Measurements from ENCODE around the gene TMEM140. TPM values are rescaled to one million over a fixed set of nuclear protein-coding genes. Genes with fewer than 3 reads are reported as not detected.
A peak's percentile ranks its signal among the peaks of the same experiment; 100 is the strongest.

TMEM140 gene
- total RNA-seq, 1 donor from 2014 or later, result 0.27 TPM

DNA sequence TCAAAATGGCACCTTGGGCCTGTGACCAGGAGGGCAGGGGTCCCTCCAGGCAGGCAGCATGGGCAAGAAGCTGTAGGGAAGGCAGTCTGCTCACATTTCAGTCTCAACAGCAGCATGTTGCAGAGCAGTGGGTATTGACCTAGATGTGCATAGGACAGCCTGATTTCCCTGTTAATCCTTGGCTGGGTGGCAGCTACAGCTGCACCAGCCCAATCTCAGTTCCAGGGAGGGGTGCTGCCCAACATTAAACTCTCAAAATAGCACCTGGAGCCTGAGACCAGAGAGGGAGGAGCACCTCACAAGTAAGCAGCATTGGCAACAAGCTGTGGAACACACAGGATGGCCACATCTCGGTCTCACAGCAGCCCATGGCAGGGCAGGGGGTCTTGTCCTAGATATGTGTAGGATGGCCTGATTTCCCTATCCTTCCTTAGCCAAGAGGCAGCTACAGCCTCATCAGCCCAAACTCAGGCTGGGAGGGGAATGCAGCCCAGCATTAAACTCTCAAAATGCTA lies 10.3 kb downstream of the TMEM140 start:
- Histone ChIP-seq H3K9me3 (ENCODE audit: insufficient read depth, low read depth, low read length) (no peaks in the 10 kb centered on the region), H3K4me3 (ENCODE audit: insufficient read depth, low read depth, low read length) (no peak overlapping the region), H3K79me2 (ENCODE audit: insufficient read depth, low read length) (no peaks in the 10 kb centered on the region), H3K4me2 (ENCODE audit: low read length) (no peak overlapping the region), H3K9ac (ENCODE audit: low read length) (no peak overlapping the region), H3K36me3 (ENCODE audit: insufficient read depth, low read length) (no peaks in the 10 kb centered on the region), H3K27me3 (ENCODE audit: insufficient read depth, low read length) (no peaks in the 10 kb centered on the region), H4K20me1 (ENCODE audit: insufficient read depth, low read length) (no peaks in the 10 kb centered on the region), H3K4me1 (ENCODE audit: insufficient read depth, low read length) (peaks cover 6% of the 10 kb centered on the region), H2AFZ (ENCODE audit: low read depth, low read length) (no peak overlapping the region), H3K27ac (ENCODE audit: low read depth, low read length) (no peak overlapping the region)
- no peak for TF ChIP-seq EZH2 (IDR thresholded peaks at IDR 0.05; ENCODE audit: insufficient read depth, low read length)
- TF ChIP-seq, protein P1, sequence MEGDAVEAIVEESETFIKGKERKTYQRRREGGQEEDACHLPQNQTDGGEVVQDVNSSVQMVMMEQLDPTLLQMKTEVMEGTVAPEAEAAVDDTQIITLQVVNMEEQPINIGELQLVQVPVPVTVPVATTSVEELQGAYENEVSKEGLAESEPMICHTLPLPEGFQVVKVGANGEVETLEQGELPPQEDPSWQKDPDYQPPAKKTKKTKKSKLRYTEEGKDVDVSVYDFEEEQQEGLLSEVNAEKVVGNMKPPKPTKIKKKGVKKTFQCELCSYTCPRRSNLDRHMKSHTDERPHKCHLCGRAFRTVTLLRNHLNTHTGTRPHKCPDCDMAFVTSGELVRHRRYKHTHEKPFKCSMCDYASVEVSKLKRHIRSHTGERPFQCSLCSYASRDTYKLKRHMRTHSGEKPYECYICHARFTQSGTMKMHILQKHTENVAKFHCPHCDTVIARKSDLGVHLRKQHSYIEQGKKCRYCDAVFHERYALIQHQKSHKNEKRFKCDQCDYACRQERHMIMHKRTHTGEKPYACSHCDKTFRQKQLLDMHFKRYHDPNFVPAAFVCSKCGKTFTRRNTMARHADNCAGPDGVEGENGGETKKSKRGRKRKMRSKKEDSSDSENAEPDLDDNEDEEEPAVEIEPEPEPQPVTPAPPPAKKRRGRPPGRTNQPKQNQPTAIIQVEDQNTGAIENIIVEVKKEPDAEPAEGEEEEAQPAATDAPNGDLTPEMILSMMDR (IDR thresholded peaks at IDR 0.05; ENCODE audit: insufficient read depth, low read depth, low read length), result no peak
- Mint-ChIP-seq H3K27ac (ENCODE audit: unreplicated experiment) (no peak overlapping the region), H3K36me3 (ENCODE audit: low read depth, unreplicated experiment) (peaks cover 20% of the 10 kb centered on the region), H3K27me3 (ENCODE audit: low read depth, unreplicated experiment) (no peaks in the 10 kb centered on the region), H3K4me3 (ENCODE audit: unreplicated experiment) (no peak overlapping the region), H3K9me3 (ENCODE audit: unreplicated experiment) (peaks cover 20% of the 10 kb centered on the region), H3K4me1 (ENCODE audit: low read depth, unreplicated experiment) (peaks cover 21% of the 10 kb centered on the region)
- no peak for FAIRE-seq
- no peak for DNase-seq (ENCODE audit: low read depth)

DNA sequence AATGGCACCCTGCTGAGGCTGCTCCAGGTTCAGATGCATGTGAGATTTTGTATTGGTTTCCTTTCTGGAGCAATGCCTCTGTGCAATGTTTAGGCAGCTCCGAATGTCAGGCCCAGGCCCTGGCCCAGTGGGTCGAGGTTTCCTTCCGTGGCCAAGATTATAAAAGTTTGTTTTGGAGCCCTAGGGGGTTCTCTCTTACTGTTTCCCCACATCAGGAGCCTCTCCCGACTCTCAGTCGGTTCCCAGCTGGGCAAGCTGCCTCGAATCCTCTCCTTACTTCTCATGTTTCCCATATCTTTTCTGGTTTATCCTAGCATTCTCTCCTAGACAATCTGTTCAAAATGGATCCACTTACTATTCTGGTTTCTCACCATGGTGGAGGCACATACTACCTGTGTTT lies 11.0 kb downstream of the TMEM140 start:
- Mint-ChIP-seq H3K36me3 (ENCODE audit: low read depth, unreplicated experiment) (peaks cover 22% of the 10 kb centered on the region), H3K27ac (ENCODE audit: unreplicated experiment) (peak overlapping the region; percentile 20), H3K4me3 (ENCODE audit: unreplicated experiment) (no peak overlapping the region), H3K4me1 (ENCODE audit: low read depth, unreplicated experiment) (peaks cover 21% of the 10 kb centered on the region), H3K27me3 (ENCODE audit: low read depth, unreplicated experiment) (no peaks in the 10 kb centered on the region), H3K9me3 (ENCODE audit: unreplicated experiment) (peaks cover 17% of the 10 kb centered on the region)
- H3K27ac ChIP-seq (ENCODE audit: low read depth, low read length), result no peak overlapping the region
- H2AFZ ChIP-seq (ENCODE audit: low read depth, low read length), result no peak overlapping the region
- no peak overlapping the region for H3K4me2 ChIP-seq (ENCODE audit: low read length)
- no peak for TF ChIP-seq EZH2 (IDR thresholded peaks at IDR 0.05; ENCODE audit: insufficient read depth, low read length)
- TF ChIP-seq, protein P1 (IDR thresholded peaks at IDR 0.05; ENCODE audit: insufficient read depth, low read depth, low read length), result no peak
- no peaks in the 10 kb centered on the region for H4K20me1 ChIP-seq (ENCODE audit: insufficient read depth, low read length)
- DNase-seq (ENCODE audit: low read depth) (no peak), FAIRE-seq (no peak)
- H3K4me1 ChIP-seq (ENCODE audit: insufficient read depth, low read length), result peaks cover 6% of the 10 kb centered on the region
- H3K9me3 ChIP-seq (ENCODE audit: insufficient read depth, low read depth, low read length), result no peaks in the 10 kb centered on the region
- H3K9ac ChIP-seq (ENCODE audit: low read length), result no peak overlapping the region
- H3K27me3 ChIP-seq (ENCODE audit: insufficient read depth, low read length), result no peaks in the 10 kb centered on the region
- peaks cover 2% of the 10 kb centered on the region for H3K36me3 ChIP-seq (ENCODE audit: insufficient read depth, low read length)
- H3K79me2 ChIP-seq (ENCODE audit: insufficient read depth, low read length), result no peaks in the 10 kb centered on the region
- no peak overlapping the region for H3K4me3 ChIP-seq (ENCODE audit: insufficient read depth, low read depth, low read length)

DNA sequence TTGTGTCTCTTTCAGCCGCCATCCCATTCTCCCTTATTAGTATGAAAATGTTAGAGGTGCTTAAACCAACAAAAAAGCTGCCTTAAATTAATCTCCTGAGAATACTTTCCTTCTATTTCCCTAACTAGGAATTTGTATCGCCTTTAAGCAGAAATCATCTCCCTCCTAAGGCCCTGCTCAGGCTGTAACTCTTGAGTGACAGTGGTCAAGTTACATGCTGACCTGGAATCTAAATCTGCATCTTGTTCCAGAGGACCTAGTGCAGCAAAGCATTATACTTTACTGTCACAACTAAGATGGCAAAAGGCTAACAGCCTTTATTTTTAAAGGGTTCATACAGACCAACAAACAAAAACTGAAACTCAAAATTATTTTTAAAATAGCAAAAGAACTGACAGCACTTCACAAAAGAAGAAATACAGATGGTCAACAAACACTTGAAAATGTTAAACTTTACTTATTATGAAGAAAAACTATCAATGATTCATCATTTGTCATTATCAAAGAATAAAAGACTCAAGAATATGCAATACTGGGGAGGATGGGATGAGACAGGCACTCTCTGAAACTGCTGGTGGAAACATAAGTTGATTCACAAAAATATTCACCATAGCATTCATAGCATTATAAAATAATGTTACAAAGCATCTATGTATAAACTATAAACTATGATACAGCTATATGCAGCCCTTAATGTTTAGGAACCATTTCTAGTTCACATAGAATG lies 11.7 kb downstream of the TMEM140 start:
- no peaks in the 10 kb centered on the region for H3K27me3 ChIP-seq (ENCODE audit: insufficient read depth, low read length)
- H2AFZ ChIP-seq (ENCODE audit: low read depth, low read length), result no peak overlapping the region
- DNase-seq (ENCODE audit: low read depth) (no peak), FAIRE-seq (no peak)
- Mint-ChIP-seq H3K36me3 (ENCODE audit: low read depth, unreplicated experiment) (peaks cover 26% of the 10 kb centered on the region), H3K27ac (ENCODE audit: unreplicated experiment) (peak overlapping the region; percentile 43), H3K9me3 (ENCODE audit: unreplicated experiment) (peaks cover 17% of the 10 kb centered on the region), H3K27me3 (ENCODE audit: low read depth, unreplicated experiment) (no peaks in the 10 kb centered on the region), H3K4me3 (ENCODE audit: unreplicated experiment) (no peak overlapping the region), H3K4me1 (ENCODE audit: low read depth, unreplicated experiment) (peaks cover 21% of the 10 kb centered on the region)
- TF ChIP-seq, protein P1 (IDR thresholded peaks at IDR 0.05; ENCODE audit: insufficient read depth, low read depth, low read length), result no peak
- TF ChIP-seq EZH2 (IDR thresholded peaks at IDR 0.05; ENCODE audit: insufficient read depth, low read length), result no peak
- H3K79me2 ChIP-seq (ENCODE audit: insufficient read depth, low read length), result no peaks in the 10 kb centered on the region
- H3K4me1 ChIP-seq (ENCODE audit: insufficient read depth, low read length), result peaks cover 6% of the 10 kb centered on the region
- no peak overlapping the region for H3K9ac ChIP-seq (ENCODE audit: low read length)
- no peaks in the 10 kb centered on the region for H3K9me3 ChIP-seq (ENCODE audit: insufficient read depth, low read depth, low read length)
- H3K27ac ChIP-seq (ENCODE audit: low read depth, low read length), result no peak overlapping the region
- peaks cover 2% of the 10 kb centered on the region for H3K36me3 ChIP-seq (ENCODE audit: insufficient read depth, low read length)
- no peaks in the 10 kb centered on the region for H4K20me1 ChIP-seq (ENCODE audit: insufficient read depth, low read length)
- peak overlapping the region; percentile 35 for H3K4me2 ChIP-seq (ENCODE audit: low read length)
- H3K4me3 ChIP-seq (ENCODE audit: insufficient read depth, low read depth, low read length), result no peak overlapping the region

Measured in astrocyte (in vitro differentiated cells and primary cell).